ENCODE results near the gene U2AF1L4.

DNA sequence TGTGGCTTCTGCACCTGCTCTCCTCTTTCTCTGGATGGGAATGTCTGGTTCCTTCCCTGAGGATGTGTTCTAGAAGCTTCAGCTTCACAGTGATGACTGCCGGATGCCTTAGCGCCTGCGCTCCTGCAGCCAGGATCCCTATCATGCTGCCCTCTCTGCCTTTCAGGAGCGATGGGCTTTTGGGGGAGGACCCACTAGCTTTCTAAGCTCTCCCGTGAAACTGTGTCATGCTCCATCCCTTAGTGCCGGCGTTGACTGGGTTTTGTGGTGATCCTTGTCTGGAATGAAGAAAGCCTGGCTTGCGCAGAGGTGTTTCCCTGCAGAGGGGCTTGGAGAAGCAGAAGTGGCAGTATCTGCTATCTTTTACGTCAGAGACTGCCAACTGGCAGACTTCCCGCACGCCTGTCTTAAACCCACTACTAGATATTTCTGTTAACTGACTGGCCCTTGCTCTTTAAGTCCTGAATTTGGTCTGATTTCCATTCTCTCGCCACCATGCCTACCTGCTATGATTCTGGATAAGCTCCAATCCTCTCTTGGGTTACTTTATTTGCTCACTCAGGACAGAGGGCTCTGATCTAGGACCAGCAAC lies 31.2 kb downstream of the U2AF1L4 start:
- TF ChIP-seq POLR2A (IDR thresholded peaks at IDR 0.05; ENCODE audit: low read depth, low read length), result no peak
- no peak for TF ChIP-seq POLR2AphosphoS5 (IDR thresholded peaks at IDR 0.05; ENCODE audit: low read depth, low read length)

All from GM12892 (cell line).